ENCODE data around the gene ZNF654.

DNA sequence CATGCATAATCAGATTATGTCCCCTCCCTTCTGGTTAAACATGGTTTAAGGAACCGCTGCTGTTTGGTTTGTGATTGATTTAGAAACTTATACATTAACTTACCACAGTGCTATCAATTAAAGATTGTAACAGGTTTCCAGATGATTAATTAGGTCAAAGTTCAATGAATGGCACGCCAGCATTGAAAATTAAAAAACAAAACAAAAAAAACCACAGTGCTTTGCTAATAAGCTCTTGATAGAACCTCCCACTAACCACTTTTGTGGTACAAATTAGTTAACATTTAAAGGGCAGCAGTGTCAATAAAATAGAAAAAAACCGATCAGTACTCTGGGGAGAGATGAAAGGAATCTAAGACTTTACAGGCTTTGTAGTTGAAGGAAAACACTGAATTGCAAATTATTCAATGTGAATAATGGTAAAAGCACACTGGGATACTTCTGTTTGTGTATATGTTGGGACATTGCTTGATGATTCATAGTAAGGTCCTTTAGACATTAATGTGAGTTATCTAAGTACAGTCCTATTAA, 83.1 kb downstream of the ZNF654 start:
- TF ChIP-seq, protein P1, sequence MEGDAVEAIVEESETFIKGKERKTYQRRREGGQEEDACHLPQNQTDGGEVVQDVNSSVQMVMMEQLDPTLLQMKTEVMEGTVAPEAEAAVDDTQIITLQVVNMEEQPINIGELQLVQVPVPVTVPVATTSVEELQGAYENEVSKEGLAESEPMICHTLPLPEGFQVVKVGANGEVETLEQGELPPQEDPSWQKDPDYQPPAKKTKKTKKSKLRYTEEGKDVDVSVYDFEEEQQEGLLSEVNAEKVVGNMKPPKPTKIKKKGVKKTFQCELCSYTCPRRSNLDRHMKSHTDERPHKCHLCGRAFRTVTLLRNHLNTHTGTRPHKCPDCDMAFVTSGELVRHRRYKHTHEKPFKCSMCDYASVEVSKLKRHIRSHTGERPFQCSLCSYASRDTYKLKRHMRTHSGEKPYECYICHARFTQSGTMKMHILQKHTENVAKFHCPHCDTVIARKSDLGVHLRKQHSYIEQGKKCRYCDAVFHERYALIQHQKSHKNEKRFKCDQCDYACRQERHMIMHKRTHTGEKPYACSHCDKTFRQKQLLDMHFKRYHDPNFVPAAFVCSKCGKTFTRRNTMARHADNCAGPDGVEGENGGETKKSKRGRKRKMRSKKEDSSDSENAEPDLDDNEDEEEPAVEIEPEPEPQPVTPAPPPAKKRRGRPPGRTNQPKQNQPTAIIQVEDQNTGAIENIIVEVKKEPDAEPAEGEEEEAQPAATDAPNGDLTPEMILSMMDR (conservative IDR thresholded peaks at IDR 0.05; ENCODE audit: low read depth, low read length) = no peak
- TF ChIP-seq EZH2 (IDR thresholded peaks at IDR 0.05; ENCODE audit: low read length, unreplicated experiment) = no peak
- no peak for TF ChIP-seq EZH2phosphoT487 (IDR thresholded peaks at IDR 0.05; ENCODE audit: borderline replicate concordance, low read length)

Data from PC-3 (cell line).